Ishikawa (cell line): Measurements from ENCODE around the gene ATP5F1D.

Experiments used
- CEBPB ChIP-seq: IDR thresholded peaks from 2 replicates; pipeline ENCODE4 v1.6.1; 2012
- CREB1 ChIP-seq: IDR thresholded peaks from 2 replicates; pipeline ENCODE4 v1.6.1; 2012; ENCODE audit warnings: low read depth
- EGR1 ChIP-seq: IDR thresholded peaks from 2 replicates; pipeline ENCODE4 v1.6.1; 2012
- EP300 ChIP-seq: IDR thresholded peaks from 2 replicates; pipeline ENCODE4 v1.6.1; 2012; ENCODE audit warnings: borderline replicate concordance
- FOXM1 ChIP-seq: IDR thresholded peaks from 2 replicates; pipeline ENCODE4 v1.6.1; 2012; ENCODE audit warnings: low read depth, borderline replicate concordance
- NFIC ChIP-seq: IDR thresholded peaks from 2 replicates; pipeline ENCODE4 v1.6.1; 2012
- RAD21 ChIP-seq: IDR thresholded peaks from 2 replicates; pipeline ENCODE4 v1.6.1; 2012; ENCODE audit warnings: low read depth
- TAF1 ChIP-seq: IDR thresholded peaks from 2 replicates; pipeline ENCODE4 v1.6.1; 2012; ENCODE audit warnings: low read depth, mild to moderate bottlenecking
- TCF12 ChIP-seq: IDR thresholded peaks from 2 replicates; pipeline ENCODE4 v1.6.1; 2012; ENCODE audit warnings: low read depth
- TEAD4 ChIP-seq: IDR thresholded peaks from 2 replicates; pipeline ENCODE4 v1.6.1; 2012
- YY1 ChIP-seq: IDR thresholded peaks from 2 replicates; pipeline ENCODE4 v1.6.1; 2012; ENCODE audit warnings: low read depth
- ZBTB7A ChIP-seq: IDR thresholded peaks from 2 replicates; pipeline ENCODE4 v1.6.1; 2012; ENCODE audit warnings: low read depth
- TF ChIP-seq, protein P1 (sequence below): IDR thresholded peaks from 2 replicates; pipeline ENCODE4 v1.6.1; 2012
- TF ChIP-seq, protein P2 (sequence below): IDR thresholded peaks from 2 replicates; pipeline ENCODE4 v1.6.1; 2012; ENCODE audit warnings: low read depth, mild to moderate bottlenecking
- TF ChIP-seq, protein P3 (sequence below): IDR thresholded peaks from 2 replicates; pipeline ENCODE4 v1.6.1; 2012

Gene ATP5F1D

DNA sequence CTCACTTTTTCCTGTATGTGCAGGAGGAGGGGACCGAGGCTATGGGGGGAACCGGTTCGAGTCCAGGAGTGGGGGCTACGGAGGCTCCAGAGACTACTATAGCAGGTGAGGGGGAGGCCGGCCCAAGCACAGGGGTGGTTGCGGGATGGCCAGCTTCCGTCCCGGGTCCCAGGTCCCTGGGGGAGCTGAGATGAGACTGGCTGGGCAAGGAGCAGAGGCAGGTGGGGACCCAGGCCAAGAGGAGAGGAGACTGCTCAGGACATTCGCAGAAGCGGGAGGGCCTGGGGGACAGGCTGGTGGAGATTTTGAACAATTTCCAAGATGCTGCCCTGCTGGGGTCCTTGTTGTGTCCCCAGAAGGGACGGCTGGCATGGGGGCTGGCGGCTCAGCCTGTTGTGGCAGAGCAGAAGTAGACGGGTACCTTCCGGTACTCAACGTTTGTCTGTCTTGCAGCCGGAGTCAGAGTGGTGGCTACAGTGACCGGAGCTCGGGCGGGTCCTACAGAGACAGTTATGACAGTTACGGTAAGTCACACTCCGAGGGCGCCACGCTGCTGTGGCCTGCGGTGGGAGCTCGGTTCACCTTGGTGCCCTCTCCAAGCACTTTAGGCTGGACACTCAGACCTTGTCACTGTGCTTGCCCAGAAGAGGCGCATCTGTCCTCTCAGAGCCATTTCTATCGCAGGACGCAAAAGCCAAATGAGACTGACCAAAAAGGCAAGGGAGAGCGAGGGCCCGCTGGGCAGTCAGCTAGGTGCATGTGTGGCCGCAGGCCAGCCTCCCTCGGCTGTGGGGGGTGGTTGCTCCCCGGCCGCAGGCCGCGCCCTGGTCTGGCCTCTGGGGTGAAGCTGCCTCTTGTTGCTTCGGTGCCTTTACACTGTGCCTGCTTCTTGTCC lies 30.2 kb downstream of the ATP5F1D start:
- TF ChIP-seq TAF1, result no peak
- TF ChIP-seq CEBPB, result no peak
- TF ChIP-seq, protein P1, sequence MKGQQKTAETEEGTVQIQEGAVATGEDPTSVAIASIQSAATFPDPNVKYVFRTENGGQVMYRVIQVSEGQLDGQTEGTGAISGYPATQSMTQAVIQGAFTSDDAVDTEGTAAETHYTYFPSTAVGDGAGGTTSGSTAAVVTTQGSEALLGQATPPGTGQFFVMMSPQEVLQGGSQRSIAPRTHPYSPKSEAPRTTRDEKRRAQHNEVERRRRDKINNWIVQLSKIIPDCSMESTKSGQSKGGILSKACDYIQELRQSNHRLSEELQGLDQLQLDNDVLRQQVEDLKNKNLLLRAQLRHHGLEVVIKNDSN, result no peak
- no peak for TF ChIP-seq FOXM1
- no peak for TF ChIP-seq EGR1
- no peak for TF ChIP-seq YY1
- TF ChIP-seq EP300, result no peak
- no peak for TF ChIP-seq NFIC
- no peak for TF ChIP-seq TCF12
- TF ChIP-seq TEAD4, result no peak
- no peak for TF ChIP-seq CREB1
- TF ChIP-seq ZBTB7A, result no peak
- TF ChIP-seq RAD21, result no peak
- TF ChIP-seq, protein P2, sequence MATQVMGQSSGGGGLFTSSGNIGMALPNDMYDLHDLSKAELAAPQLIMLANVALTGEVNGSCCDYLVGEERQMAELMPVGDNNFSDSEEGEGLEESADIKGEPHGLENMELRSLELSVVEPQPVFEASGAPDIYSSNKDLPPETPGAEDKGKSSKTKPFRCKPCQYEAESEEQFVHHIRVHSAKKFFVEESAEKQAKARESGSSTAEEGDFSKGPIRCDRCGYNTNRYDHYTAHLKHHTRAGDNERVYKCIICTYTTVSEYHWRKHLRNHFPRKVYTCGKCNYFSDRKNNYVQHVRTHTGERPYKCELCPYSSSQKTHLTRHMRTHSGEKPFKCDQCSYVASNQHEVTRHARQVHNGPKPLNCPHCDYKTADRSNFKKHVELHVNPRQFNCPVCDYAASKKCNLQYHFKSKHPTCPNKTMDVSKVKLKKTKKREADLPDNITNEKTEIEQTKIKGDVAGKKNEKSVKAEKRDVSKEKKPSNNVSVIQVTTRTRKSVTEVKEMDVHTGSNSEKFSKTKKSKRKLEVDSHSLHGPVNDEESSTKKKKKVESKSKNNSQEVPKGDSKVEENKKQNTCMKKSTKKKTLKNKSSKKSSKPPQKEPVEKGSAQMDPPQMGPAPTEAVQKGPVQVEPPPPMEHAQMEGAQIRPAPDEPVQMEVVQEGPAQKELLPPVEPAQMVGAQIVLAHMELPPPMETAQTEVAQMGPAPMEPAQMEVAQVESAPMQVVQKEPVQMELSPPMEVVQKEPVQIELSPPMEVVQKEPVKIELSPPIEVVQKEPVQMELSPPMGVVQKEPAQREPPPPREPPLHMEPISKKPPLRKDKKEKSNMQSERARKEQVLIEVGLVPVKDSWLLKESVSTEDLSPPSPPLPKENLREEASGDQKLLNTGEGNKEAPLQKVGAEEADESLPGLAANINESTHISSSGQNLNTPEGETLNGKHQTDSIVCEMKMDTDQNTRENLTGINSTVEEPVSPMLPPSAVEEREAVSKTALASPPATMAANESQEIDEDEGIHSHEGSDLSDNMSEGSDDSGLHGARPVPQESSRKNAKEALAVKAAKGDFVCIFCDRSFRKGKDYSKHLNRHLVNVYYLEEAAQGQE, result no peak

DNA sequence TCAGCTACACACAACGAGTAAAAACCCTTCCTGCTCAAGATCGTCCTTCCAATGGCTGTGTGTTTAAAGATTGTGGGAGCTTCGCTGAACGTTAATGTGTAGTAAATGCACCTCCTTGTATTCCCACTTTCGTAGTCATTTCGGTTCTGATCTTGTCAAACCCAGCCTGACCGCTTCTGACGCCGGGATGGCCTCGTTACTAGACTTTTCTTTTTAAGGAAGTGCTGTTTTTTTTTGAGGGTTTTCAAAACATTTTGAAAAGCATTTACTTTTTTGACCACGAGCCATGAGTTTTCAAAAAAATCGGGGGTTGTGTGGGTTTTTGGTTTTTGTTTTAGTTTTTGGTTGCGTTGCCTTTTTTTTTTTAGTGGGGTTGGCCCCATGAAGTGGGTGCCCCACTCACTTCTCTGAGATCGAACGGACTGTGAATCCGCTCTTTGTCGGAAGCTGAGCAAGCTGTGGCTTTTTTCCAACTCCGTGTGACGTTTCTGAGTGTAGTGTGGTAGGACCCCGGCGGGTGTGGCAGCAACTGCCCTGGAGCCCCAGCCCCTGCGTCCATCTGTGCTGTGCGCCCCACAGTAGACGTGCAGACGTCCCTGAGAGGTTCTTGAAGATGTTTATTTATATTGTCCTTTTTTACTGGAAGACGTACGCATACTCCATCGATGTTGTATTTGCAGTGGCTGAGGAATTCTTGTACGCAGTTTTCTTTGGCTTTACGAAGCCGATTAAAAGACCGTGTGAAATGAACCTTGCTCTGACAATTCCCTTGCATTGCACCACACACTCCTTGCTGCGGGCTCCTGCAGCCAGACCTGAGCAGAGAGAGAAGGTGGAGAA lies 31.1 kb downstream of the ATP5F1D start:
- TF ChIP-seq EP300 (no peak), TEAD4 (no peak), NFIC (no peak), RAD21 (no peak), CREB1 (no peak), FOXM1 (no peak), TAF1 (no peak), ZBTB7A (no peak), TCF12 (no peak), EGR1 (no peak)
- TF ChIP-seq, protein P2, result no peak
- TF ChIP-seq, protein P3, sequence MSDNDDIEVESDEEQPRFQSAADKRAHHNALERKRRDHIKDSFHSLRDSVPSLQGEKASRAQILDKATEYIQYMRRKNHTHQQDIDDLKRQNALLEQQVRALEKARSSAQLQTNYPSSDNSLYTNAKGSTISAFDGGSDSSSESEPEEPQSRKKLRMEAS, result no peak

DNA sequence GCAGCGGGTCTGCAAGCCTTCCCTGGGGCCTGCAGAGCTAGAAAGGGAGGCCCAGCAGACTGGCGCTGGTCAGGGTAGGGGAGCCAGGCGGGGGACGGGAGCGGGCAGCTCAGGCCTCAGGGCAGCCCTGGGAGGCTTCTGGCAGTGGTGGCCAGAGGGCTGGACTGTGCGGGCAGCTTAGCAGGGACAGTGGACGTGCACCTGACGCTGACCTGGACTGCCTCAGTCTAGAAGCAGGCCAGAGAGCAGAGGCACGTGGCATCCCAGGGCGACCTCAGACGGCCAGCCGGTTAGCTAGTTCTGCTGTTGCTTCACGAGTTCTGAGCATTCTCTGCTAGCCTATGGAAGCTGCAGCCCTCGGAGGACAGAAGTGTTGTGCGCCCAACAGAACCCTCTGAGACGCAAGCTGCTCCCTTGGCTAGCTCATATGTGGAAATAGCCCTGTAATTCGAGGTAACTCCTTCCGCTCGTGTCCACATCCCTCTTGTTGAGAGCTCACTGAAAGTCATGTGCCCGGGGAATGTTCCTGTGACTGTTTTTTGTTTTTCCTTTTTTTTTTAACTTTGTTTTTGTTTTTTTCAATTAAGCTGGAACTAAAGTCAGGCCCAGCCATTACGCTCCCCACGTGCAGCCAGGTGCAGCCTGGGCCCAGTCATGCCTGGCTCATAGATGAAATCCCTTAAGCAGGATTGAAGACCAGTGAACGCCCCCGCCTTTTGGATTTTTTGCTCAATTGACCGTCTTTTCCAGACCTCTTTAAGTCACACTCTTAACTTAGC lies 31.9 kb downstream of the ATP5F1D start:
- TF ChIP-seq, protein P1, result no peak
- TF ChIP-seq TEAD4 (no peak), CREB1 (no peak), TCF12 (no peak), FOXM1 (no peak)

DNA sequence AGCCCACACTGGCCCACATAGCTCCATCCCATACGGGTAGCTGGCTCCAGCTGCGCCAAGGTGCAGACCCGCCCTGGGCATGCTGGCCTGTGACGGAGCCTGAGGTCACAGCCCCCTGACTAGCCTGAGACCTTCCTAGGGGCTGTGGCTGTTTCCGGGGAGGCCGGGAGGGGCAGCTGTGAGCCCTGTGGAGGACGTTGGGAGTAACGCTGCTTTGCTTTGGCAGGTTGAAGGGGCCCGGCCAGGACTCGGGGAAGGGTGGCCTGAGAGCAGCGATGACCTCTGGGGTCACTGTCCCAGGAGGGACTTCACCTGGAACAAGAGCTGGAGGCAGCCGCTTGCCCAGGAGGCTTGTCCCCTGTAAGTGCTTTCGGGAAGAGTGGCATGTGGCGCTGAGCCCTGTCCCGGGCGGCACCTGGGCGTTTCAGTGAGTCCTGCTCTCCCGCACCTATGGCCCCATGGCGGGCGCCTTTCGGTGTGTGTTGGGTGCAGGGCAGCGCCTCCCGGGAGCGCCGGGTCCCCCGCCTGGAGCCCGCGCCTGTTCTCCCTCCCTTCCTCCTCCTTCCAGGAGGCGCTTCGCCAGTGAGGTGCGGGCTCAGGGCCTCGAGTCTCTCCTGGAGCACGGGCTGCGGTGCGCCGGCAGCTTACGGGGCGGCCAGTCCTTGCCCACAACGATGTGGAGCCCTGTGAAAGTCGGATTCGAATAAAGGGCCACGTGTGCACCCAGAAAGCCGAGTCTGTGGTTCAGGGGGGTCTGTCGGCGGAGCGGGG lies 32.7 kb downstream of the ATP5F1D start:
- TF ChIP-seq EGR1 (no peak), NFIC (no peak), TCF12 (no peak), TEAD4 (no peak)
- TF ChIP-seq, protein P1, result no peak
